OCI-LY7 (cell line): Measurements from ENCODE around the gene CADM2.

Experiments used
- EZH2phosphoT487 ChIP-seq: fragments of 200-600 bp; sonication (generic); IDR thresholded peaks from 2 replicates; pipeline ENCODE4 v1.6.1; 2018; ENCODE audit warnings: low read depth, borderline replicate concordance, mild to moderate bottlenecking, mixed run types, antibody characterized with exemption, low read length, moderate library complexity, mixed read lengths
- TF ChIP-seq, protein P1 (sequence below): fragments of 200-600 bp; sonication (generic); conservative IDR thresholded peaks from 2 replicates; pipeline ENCODE4 v1.5.1; 2014; ENCODE audit warnings: mild to moderate bottlenecking, antibody characterized with exemption, low read length, moderate library complexity, mixed read lengths

DNA sequence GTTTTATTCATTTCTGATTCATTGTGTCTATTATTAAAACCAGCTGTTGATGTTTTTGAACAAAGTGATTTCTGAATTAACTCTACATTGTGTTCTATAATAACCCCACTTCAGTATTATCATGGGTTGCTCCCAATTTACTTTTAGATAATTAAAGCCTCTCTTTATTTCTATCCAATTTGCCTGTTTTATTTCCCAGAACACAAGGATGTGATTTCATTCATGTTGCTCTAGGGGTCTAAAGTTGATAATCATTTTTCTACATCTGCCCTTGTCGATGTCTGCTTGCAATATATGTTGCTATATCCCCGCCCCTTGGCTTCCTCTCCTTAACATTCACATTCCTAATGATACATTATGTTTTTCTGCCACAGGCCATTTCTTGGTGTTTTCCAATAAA lies 747.3 kb downstream of the CADM2 start:
- TF ChIP-seq, protein P1, sequence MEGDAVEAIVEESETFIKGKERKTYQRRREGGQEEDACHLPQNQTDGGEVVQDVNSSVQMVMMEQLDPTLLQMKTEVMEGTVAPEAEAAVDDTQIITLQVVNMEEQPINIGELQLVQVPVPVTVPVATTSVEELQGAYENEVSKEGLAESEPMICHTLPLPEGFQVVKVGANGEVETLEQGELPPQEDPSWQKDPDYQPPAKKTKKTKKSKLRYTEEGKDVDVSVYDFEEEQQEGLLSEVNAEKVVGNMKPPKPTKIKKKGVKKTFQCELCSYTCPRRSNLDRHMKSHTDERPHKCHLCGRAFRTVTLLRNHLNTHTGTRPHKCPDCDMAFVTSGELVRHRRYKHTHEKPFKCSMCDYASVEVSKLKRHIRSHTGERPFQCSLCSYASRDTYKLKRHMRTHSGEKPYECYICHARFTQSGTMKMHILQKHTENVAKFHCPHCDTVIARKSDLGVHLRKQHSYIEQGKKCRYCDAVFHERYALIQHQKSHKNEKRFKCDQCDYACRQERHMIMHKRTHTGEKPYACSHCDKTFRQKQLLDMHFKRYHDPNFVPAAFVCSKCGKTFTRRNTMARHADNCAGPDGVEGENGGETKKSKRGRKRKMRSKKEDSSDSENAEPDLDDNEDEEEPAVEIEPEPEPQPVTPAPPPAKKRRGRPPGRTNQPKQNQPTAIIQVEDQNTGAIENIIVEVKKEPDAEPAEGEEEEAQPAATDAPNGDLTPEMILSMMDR, result no peak
- no peak for TF ChIP-seq EZH2phosphoT487
